Type B pancreatic cell (in vitro differentiated cells): ENCODE measurements around the gene EMSY. TPM values are rescaled to one million over a fixed set of nuclear protein-coding genes. Genes with fewer than 3 reads are reported as not detected.

Source experiments
- DNase-seq: peaks from one replicate; pipeline ENCODE4 v3.0.0; 2021; ENCODE audit warnings: mixed read lengths; ENCODE audit not compliant: unreplicated experiment; ENCODE audit errors: extremely low spot score
- H3K27ac Mint-ChIP-seq: 2 replicates; pipeline ENCODE4 v1.8.0; 2021; ENCODE audit warnings: mild to moderate bottlenecking, mixed read lengths
- H3K27me3 Mint-ChIP-seq: 2 replicates; pipeline ENCODE4 v1.8.0; 2021; ENCODE audit warnings: mixed read lengths
- H3K36me3 Mint-ChIP-seq: 2 replicates; pipeline ENCODE4 v1.8.0; 2021; ENCODE audit warnings: mixed read lengths
- H3K4me1 Mint-ChIP-seq: one replicate; pipeline ENCODE4 v1.8.0; 2021; ENCODE audit warnings: mixed read lengths; ENCODE audit not compliant: unreplicated experiment
- H3K4me3 Mint-ChIP-seq: 2 replicates; pipeline ENCODE4 v1.8.0; 2021; ENCODE audit warnings: mild to moderate bottlenecking, mixed read lengths
- H3K9me3 Mint-ChIP-seq: 2 replicates; pipeline ENCODE4 v1.8.0; 2021; ENCODE audit warnings: mixed read lengths
- CTCF ChIP-seq: fragments of 200-600 bp; sonication (generic); conservative IDR thresholded peaks from 2 replicates; pipeline ENCODE4 v1.5.0; 2021; ENCODE audit warnings: antibody characterized with exemption, mild to moderate bottlenecking
- total RNA-seq: library from RNA; stranded (reverse); gene quantifications from 2 replicates; pipeline ENCODE4 v1.2.1, GENCODE V29; 2021; ENCODE audit warnings: low replicate concordance

EMSY gene
- total RNA-seq, 1 donor from 2014 or later = 32.3 TPM

GRCh38 chr11:76456571-76456970, 11.8 kb downstream of the EMSY start:
- H3K36me3 Mint-ChIP-seq = peaks cover 20% of the 10 kb centered on the region
- no peaks in the 10 kb centered on the region for H3K27me3 Mint-ChIP-seq
- H3K4me3 Mint-ChIP-seq = no peak overlapping the region
- H3K27ac Mint-ChIP-seq = no peak overlapping the region
- peaks cover 11% of the 10 kb centered on the region for H3K4me1 Mint-ChIP-seq
- no peak for TF ChIP-seq CTCF
- DNase-seq = no peak
- H3K9me3 Mint-ChIP-seq = no peaks in the 10 kb centered on the region

- peaks cover 22% of the 10 kb centered on the region for H3K36me3 Mint-ChIP-seq
- no peaks in the 10 kb centered on the region for H3K27me3 Mint-ChIP-seq
- no peak overlapping the region for H3K27ac Mint-ChIP-seq
- H3K9me3 Mint-ChIP-seq = peaks cover 4% of the 10 kb centered on the region
- H3K4me3 Mint-ChIP-seq = no peak overlapping the region
- peak; percentile 76 for TF ChIP-seq CTCF
- no peak for DNase-seq
- peaks cover 11% of the 10 kb centered on the region for H3K4me1 Mint-ChIP-seq
Measured at GRCh38 chr11:76459299-76459698, 14.5 kb downstream of the EMSY start.

GRCh38 chr11:76459846-76460245, 15.0 kb downstream of the EMSY start:
- H3K9me3 Mint-ChIP-seq = peaks cover 4% of the 10 kb centered on the region
- TF ChIP-seq CTCF = no peak
- no peak for DNase-seq
- H3K4me1 Mint-ChIP-seq = peaks cover 11% of the 10 kb centered on the region
- H3K27ac Mint-ChIP-seq = no peak overlapping the region
- no peaks in the 10 kb centered on the region for H3K27me3 Mint-ChIP-seq
- H3K36me3 Mint-ChIP-seq = peaks cover 28% of the 10 kb centered on the region
- no peak overlapping the region for H3K4me3 Mint-ChIP-seq

- H3K27me3 Mint-ChIP-seq = no peaks in the 10 kb centered on the region
- DNase-seq = no peak
- peaks cover 4% of the 10 kb centered on the region for H3K9me3 Mint-ChIP-seq
- TF ChIP-seq CTCF = no peak
- peaks cover 5% of the 10 kb centered on the region for H3K4me1 Mint-ChIP-seq
- no peak overlapping the region for H3K4me3 Mint-ChIP-seq
- H3K36me3 Mint-ChIP-seq = peaks cover 34% of the 10 kb centered on the region
- no peak overlapping the region for H3K27ac Mint-ChIP-seq
Measured at GRCh38 chr11:76462317-76462716, 17.5 kb downstream of the EMSY start.

GRCh38 chr11:76465701-76466100, 20.9 kb downstream of the EMSY start:
- Mint-ChIP-seq H3K27me3 (no peaks in the 10 kb centered on the region), H3K36me3 (peaks cover 29% of the 10 kb centered on the region), H3K4me1 (peaks cover 5% of the 10 kb centered on the region), H3K27ac (no peak overlapping the region), H3K9me3 (peaks cover 4% of the 10 kb centered on the region), H3K4me3 (no peak overlapping the region)
- no peak for TF ChIP-seq CTCF
- no peak for DNase-seq

- Mint-ChIP-seq H3K27me3 (no peaks in the 10 kb centered on the region), H3K36me3 (peaks cover 26% of the 10 kb centered on the region)
- TF ChIP-seq CTCF = no peak
Measured at GRCh38 chr11:76466666-76467065, 21.8 kb downstream of the EMSY start.

More at GRCh38 chr11:76466666-76467065, 21.8 kb downstream of the EMSY start:
- H3K4me3 Mint-ChIP-seq = no peak overlapping the region
- no peak overlapping the region for H3K27ac Mint-ChIP-seq
- H3K9me3 Mint-ChIP-seq = peaks cover 4% of the 10 kb centered on the region
- peaks cover 5% of the 10 kb centered on the region for H3K4me1 Mint-ChIP-seq
- DNase-seq = no peak
